G401.6 (cell line): ENCODE results near the gene ANKRD12.

Source experiments
- FAIRE-seq: peaks from 2 replicates; lab custom pipeline; 2012; peaks lifted over from hg19 to GRCh38; lab: Jason Lieb, UNC

Gene ANKRD12

GRCh38 chr18:9188359-9189231 is 52.0 kb downstream of the ANKRD12 start:
- FAIRE-seq, result no peak

GRCh38 chr18:9189491-9189890 is 52.9 kb downstream of the ANKRD12 start:
- FAIRE-seq, result no peak

GRCh38 chr18:9191658-9192256 is 55.2 kb downstream of the ANKRD12 start:
- no peak for FAIRE-seq

- no peak for FAIRE-seq
Observed at GRCh38 chr18:9193031-9193430, 56.5 kb downstream of the ANKRD12 start.

GRCh38 chr18:9196568-9196967 is 60.0 kb downstream of the ANKRD12 start:
- FAIRE-seq, result no peak

GRCh38 chr18:9199681-9200080 is 63.1 kb downstream of the ANKRD12 start:
- no peak for FAIRE-seq

- no peak for FAIRE-seq
Observed at GRCh38 chr18:9201224-9201623, 64.6 kb downstream of the ANKRD12 start.

- FAIRE-seq, result no peak
Observed at GRCh38 chr18:9204659-9205058, 68.1 kb downstream of the ANKRD12 start.

- no peak for FAIRE-seq
Observed at GRCh38 chr18:9206421-9206820, 69.8 kb downstream of the ANKRD12 start.

GRCh38 chr18:9209279-9209678 is 72.7 kb downstream of the ANKRD12 start:
- FAIRE-seq, result peak; percentile 11

- peak; percentile 3 for FAIRE-seq
Observed at GRCh38 chr18:9210966-9211365, 74.4 kb downstream of the ANKRD12 start.

- FAIRE-seq, result peak; percentile 53
Observed at GRCh38 chr18:9211955-9212354, 75.4 kb downstream of the ANKRD12 start.

- no peak for FAIRE-seq
Observed at GRCh38 chr18:9215221-9215933, 78.8 kb downstream of the ANKRD12 start.

GRCh38 chr18:9216459-9216858 is 79.9 kb downstream of the ANKRD12 start:
- no peak for FAIRE-seq

- no peak for FAIRE-seq
Observed at GRCh38 chr18:9217743-9218451, 81.3 kb downstream of the ANKRD12 start.

GRCh38 chr18:9221040-9221439 is 84.5 kb downstream of the ANKRD12 start:
- FAIRE-seq, result no peak

- no peak for FAIRE-seq
Observed at GRCh38 chr18:9221661-9222060, 85.1 kb downstream of the ANKRD12 start.

GRCh38 chr18:9223356-9223755 is 86.8 kb downstream of the ANKRD12 start:
- no peak for FAIRE-seq

- no peak for FAIRE-seq
Observed at GRCh38 chr18:9226463-9226862, 89.9 kb downstream of the ANKRD12 start.

GRCh38 chr18:9231852-9232486 is 95.4 kb downstream of the ANKRD12 start:
- no peak for FAIRE-seq

- FAIRE-seq, result no peak
Observed at GRCh38 chr18:9232977-9233376, 96.4 kb downstream of the ANKRD12 start.
